ENCODE results near the gene CCDC200. TPM values are rescaled to one million over a fixed set of nuclear protein-coding genes. Genes with fewer than 3 reads are reported as not detected.

Gene CCDC200
- total RNA-seq, 2 donors from 2014 or later, result not detected

DNA sequence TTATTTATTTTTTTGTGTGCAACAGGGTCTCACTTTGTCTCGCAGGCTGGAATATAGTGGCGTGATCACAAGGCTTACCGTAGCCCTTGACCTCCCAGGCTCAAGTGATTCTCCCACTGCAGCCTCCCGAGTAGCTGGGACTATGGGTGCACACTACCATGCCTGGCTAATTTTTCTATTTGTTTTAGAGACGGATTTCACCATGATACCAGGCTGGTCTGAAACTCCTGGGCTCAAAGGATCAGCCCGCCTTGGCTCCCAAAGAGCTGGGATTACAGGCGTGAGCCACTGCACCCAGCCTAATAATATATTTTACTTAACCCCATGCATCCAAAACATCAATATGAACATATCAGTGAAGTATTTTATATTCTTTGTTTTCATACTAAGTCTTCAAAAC, 2.0 kb downstream of the CCDC200 start:
- Histone ChIP-seq H3K4me1 (no peaks in the 10 kb centered on the region), H3K4me3 (no peak overlapping the region), H3K9ac (ENCODE audit: low read depth in 2 of 2, low read length in 2 of 2) (no peak overlapping the region), H3K9me3 (no peaks in the 10 kb centered on the region), H3K27me3 (no peaks in the 10 kb centered on the region), H3K27ac (no peak overlapping the region), H3K36me3 (no peaks in the 10 kb centered on the region)
- TF ChIP-seq, protein P1, sequence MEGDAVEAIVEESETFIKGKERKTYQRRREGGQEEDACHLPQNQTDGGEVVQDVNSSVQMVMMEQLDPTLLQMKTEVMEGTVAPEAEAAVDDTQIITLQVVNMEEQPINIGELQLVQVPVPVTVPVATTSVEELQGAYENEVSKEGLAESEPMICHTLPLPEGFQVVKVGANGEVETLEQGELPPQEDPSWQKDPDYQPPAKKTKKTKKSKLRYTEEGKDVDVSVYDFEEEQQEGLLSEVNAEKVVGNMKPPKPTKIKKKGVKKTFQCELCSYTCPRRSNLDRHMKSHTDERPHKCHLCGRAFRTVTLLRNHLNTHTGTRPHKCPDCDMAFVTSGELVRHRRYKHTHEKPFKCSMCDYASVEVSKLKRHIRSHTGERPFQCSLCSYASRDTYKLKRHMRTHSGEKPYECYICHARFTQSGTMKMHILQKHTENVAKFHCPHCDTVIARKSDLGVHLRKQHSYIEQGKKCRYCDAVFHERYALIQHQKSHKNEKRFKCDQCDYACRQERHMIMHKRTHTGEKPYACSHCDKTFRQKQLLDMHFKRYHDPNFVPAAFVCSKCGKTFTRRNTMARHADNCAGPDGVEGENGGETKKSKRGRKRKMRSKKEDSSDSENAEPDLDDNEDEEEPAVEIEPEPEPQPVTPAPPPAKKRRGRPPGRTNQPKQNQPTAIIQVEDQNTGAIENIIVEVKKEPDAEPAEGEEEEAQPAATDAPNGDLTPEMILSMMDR (IDR thresholded peaks at IDR 0.05), result no peak
- peak; percentile 1 for DNase-seq
- intact Hi-C loops (cut with DNase I), result no loop called here

DNA sequence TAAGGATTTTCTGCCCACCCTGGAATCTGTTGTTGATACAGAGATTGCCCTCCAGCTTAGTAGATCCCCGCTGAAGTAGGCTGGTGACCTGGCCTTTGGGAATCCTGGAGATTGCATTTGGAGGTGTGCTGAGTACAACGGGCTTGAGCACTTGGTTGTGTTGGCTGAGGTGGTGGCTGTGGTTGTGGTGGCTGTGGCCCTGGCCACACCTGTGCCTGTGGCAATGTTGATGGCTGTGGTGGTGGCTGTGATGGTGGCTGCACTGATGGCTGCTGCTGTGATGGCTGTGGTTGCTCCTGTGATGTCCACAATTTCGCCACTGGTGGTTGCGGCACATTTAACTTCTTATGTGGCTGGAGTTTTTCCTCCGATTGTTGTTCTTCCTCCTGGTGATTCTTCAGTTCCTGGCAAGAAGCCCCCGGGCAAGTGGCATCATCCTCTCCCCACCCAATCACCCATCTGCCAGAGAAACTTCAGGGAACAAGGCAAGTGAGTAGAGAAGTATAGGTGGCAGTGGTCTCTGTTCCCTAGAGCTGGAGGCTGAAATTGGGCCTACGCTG, 4.2 kb downstream of the CCDC200 start:
- H3K27me3 ChIP-seq, result no peaks in the 10 kb centered on the region
- intact Hi-C loops (cut with DNase I), result no loop called here
- TF ChIP-seq, protein P1 (IDR thresholded peaks at IDR 0.05), result no peak
- no peaks in the 10 kb centered on the region for H3K4me1 ChIP-seq
- DNase-seq, result peak; percentile 3
- no peaks in the 10 kb centered on the region for H3K9me3 ChIP-seq
- H3K36me3 ChIP-seq, result no peaks in the 10 kb centered on the region
- no peak overlapping the region for H3K9ac ChIP-seq (ENCODE audit: low read depth in 2 of 2, low read length in 2 of 2)
- H3K4me3 ChIP-seq, result no peak overlapping the region
- H3K27ac ChIP-seq, result no peak overlapping the region

DNA sequence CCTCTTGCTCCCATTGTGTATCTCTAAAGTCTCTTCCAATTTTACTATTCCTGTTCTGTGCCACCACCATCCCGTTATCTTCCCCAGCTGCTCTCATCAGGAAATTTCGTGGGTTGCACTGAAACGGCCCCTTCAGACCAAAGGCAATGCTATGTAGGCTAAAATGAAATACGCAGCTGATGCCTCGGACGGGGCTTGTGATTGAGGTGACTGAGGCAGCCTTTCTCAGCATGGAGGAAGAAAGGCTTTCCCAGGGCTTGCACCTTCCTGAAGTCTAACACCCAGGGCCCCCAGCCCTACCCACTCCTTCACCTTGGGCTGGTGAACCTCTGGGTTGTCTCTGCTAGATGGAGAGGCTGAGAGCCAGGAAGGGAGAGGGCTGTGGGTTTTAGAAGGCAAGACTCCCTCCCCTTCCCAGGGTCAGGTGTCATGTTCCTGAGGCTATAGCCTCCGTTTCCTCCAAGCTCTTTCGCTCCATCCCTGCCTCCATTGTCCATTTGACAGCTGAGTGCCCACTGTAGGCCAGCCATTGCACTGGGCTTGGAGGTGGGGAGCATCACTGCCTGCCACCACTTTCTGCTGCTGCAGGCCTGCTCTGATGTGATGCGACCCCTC, 7.8 kb downstream of the CCDC200 start:
- Histone ChIP-seq H3K36me3 (no peaks in the 10 kb centered on the region), H3K4me3 (no peak overlapping the region), H3K27me3 (no peaks in the 10 kb centered on the region), H3K9me3 (no peaks in the 10 kb centered on the region), H3K27ac (no peak overlapping the region), H3K9ac (ENCODE audit: low read depth in 2 of 2, low read length in 2 of 2) (no peak overlapping the region), H3K4me1 (no peaks in the 10 kb centered on the region)
- intact Hi-C loops (cut with DNase I), result no loop called here
- DNase-seq, result no peak
- TF ChIP-seq, protein P1 (IDR thresholded peaks at IDR 0.05), result no peak

DNA sequence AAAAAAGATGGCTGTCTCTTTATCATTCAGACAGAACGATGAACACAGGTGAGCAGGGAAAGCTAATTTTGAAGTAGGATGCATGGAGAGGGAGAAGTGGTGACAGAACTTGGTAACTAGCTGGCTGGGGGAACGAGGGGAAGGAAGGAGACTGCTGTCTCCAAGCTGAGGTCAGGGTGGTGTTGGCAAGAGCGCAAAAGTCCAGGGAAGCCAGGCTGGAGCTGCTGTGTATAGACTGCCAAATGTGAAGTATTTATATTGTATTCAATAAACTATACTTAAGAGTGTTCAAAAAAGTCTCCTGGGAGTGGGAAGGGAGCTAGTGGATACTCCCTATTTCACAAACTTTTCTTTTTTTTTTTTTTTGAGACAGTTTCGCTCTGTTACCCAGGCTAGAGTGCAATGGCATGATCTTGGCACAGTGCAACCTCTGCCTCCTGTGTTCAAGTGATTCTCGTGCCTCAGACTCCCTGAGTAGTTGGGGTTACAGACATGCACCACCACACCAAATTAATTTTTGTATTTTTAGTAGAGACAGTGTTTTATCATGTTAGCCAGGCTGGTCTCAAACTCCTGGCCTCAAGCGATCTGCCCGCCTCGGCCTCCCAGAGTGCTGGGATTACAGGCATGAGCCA, 8.6 kb downstream of the CCDC200 start:
- no peaks in the 10 kb centered on the region for H3K36me3 ChIP-seq

DNA sequence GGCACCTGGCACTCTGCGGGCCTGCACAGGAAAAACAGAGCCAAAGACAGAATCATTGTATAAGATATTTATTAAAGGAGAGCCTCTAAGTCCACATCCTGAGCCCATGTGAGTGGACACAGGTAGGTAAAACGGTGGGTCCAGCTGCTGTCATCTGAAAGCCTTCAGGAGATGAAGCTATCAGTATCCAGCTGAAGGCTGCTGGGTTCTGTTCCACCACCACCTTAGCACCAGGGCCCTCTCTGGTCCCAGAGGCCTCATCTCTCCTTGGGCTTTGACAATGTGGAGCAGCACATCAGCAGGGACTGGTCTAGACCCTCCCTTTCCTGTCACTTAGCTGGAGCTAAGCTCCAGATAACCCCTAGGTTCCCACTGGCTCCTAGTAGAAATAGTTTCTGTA, 9.4 kb downstream of the CCDC200 start:
- Histone ChIP-seq H3K27ac (no peak overlapping the region), H3K9me3 (no peaks in the 10 kb centered on the region), H3K4me3 (no peak overlapping the region), H3K9ac (ENCODE audit: low read depth in 2 of 2, low read length in 2 of 2) (no peak overlapping the region), H3K36me3 (no peaks in the 10 kb centered on the region), H3K27me3 (no peaks in the 10 kb centered on the region), H3K4me1 (no peaks in the 10 kb centered on the region)
- no peak for DNase-seq
- intact Hi-C loops (cut with DNase I), result no loop called here
- TF ChIP-seq, protein P1 (IDR thresholded peaks at IDR 0.05), result no peak

More for the DNA sequence above, 8.6 kb downstream of the CCDC200 start:
- no peak for DNase-seq
- H3K4me3 ChIP-seq, result no peak overlapping the region
- H3K4me1 ChIP-seq, result no peaks in the 10 kb centered on the region
- no peak overlapping the region for H3K27ac ChIP-seq
- intact Hi-C loops (cut with DNase I), result no loop called here
- no peak overlapping the region for H3K9ac ChIP-seq (ENCODE audit: low read depth in 2 of 2, low read length in 2 of 2)
- H3K27me3 ChIP-seq, result no peaks in the 10 kb centered on the region
- no peaks in the 10 kb centered on the region for H3K9me3 ChIP-seq
- TF ChIP-seq, protein P1 (IDR thresholded peaks at IDR 0.05), result no peak

Measured in colonic mucosa (tissue), 4 donors.